HG02678 (cell line): ENCODE measurements around the gene SEMA5A.

Source experiments
- ATAC-seq: cut with Tn5 transposase; IDR thresholded peaks from one replicate; pipeline ENCODE4 v1.9.1; 2021; ENCODE audit warnings: mild to moderate bottlenecking, moderate library complexity; ENCODE audit not compliant: unreplicated experiment

Gene SEMA5A

GRCh38 chr5:9452181-9452580, 93.7 kb downstream of the SEMA5A start:
- no peak for ATAC-seq

GRCh38 chr5:9451037-9451436, 94.8 kb downstream of the SEMA5A start:
- ATAC-seq, result no peak

GRCh38 chr5:9447691-9448090, 98.2 kb downstream of the SEMA5A start:
- ATAC-seq, result no peak

- ATAC-seq, result no peak
Measured at GRCh38 chr5:9445826-9446388, 100.0 kb downstream of the SEMA5A start.

- ATAC-seq, result no peak
Measured at GRCh38 chr5:9444346-9444745, 101.5 kb downstream of the SEMA5A start.

- no peak for ATAC-seq
Measured at GRCh38 chr5:9441610-9442009, 104.3 kb downstream of the SEMA5A start.

GRCh38 chr5:9440517-9440916, 105.4 kb downstream of the SEMA5A start:
- no peak for ATAC-seq

GRCh38 chr5:9439531-9440292, 106.2 kb downstream of the SEMA5A start:
- no peak for ATAC-seq

GRCh38 chr5:9438596-9439354, 107.1 kb downstream of the SEMA5A start:
- ATAC-seq, result no peak

- ATAC-seq, result no peak
Measured at GRCh38 chr5:9437741-9438240, 108.1 kb downstream of the SEMA5A start.

GRCh38 chr5:9431496-9432258, 114.2 kb downstream of the SEMA5A start:
- no peak for ATAC-seq

- no peak for ATAC-seq
Measured at GRCh38 chr5:9431151-9431495, 114.8 kb downstream of the SEMA5A start.

- ATAC-seq, result no peak
Measured at GRCh38 chr5:9430306-9430705, 115.6 kb downstream of the SEMA5A start.

GRCh38 chr5:9429691-9430215, 116.1 kb downstream of the SEMA5A start:
- ATAC-seq, result no peak

- peak; percentile 69 for ATAC-seq
Measured at GRCh38 chr5:9428272-9428671, 117.6 kb downstream of the SEMA5A start.

- no peak for ATAC-seq
Measured at GRCh38 chr5:9425710-9426109, 120.2 kb downstream of the SEMA5A start.

GRCh38 chr5:9423571-9423970, 122.3 kb downstream of the SEMA5A start:
- ATAC-seq, result no peak

GRCh38 chr5:9421884-9422283, 124.0 kb downstream of the SEMA5A start:
- ATAC-seq, result no peak

- no peak for ATAC-seq
Measured at GRCh38 chr5:9419794-9420193, 126.1 kb downstream of the SEMA5A start.

- ATAC-seq, result no peak
Measured at GRCh38 chr5:9415566-9415965, 130.3 kb downstream of the SEMA5A start.

- no peak for ATAC-seq
Measured at GRCh38 chr5:9415091-9415490, 130.8 kb downstream of the SEMA5A start.
